Measurements from ENCODE around the gene STK32C.

- TF ChIP-seq POLR2A (IDR thresholded peaks at IDR 0.05; ENCODE audit: low read depth, low read length) (no peak), POLR2AphosphoS5 (IDR thresholded peaks at IDR 0.05; ENCODE audit: low read depth, low read length) (no peak), TAF1 (IDR thresholded peaks at IDR 0.05; ENCODE audit: low read depth, low read length) (no peak)
Measured at GRCh38 chr10:132168571-132169030, 139.1 kb downstream of the STK32C start.
